Activated T-helper 1 cell treated with anti-CD3 and anti-CD28 coated beads, Interleukin-12 subunit alpha, Interleukin-12 subunit beta, Interleukin-2, Interleukin-4 antibody, amounts not matched to agents 30 ng/mL and 10 ng/mL and 1 ng/mL, durations not matched to agents 14 hours and 24 hours and 36 hours (primary cell): ENCODE results near the gene MUC5AC. TPM values are rescaled to one million over a fixed set of nuclear protein-coding genes. Genes with fewer than 3 reads are reported as not detected.

Experiments used
- DNase-seq: peaks from one replicate; pipeline ENCODE4 v3.0.0; 2021; ENCODE audit warnings: low spot score
- H3K27ac Mint-ChIP-seq: one replicate; pipeline ENCODE4 v1.8.0; 2021; ENCODE audit warnings: mild to moderate bottlenecking, mixed read lengths
- H3K27me3 Mint-ChIP-seq: one replicate; pipeline ENCODE4 v1.8.0; 2022; ENCODE audit warnings: mild to moderate bottlenecking, moderate library complexity, mixed read lengths; ENCODE audit not compliant: insufficient read depth
- H3K36me3 Mint-ChIP-seq: one replicate; pipeline ENCODE4 v1.8.0; 2021; ENCODE audit warnings: low read depth, mixed read lengths
- H3K4me1 Mint-ChIP-seq: one replicate; pipeline ENCODE4 v1.8.0; 2021; ENCODE audit warnings: low read depth, mixed read lengths
- H3K4me3 Mint-ChIP-seq: one replicate; pipeline ENCODE4 v1.8.0; 2021; ENCODE audit warnings: mild to moderate bottlenecking, moderate library complexity, mixed read lengths
- H3K9me3 Mint-ChIP-seq: one replicate; pipeline ENCODE4 v1.8.0; 2021; ENCODE audit warnings: mixed read lengths
- intact Hi-C: fragments of 100-400 bp; cut with micrococcal nuclease; formaldehyde crosslinking; loops from one replicate; pipeline ENCODE4 v1.15.1; 2024
- total RNA-seq: library from RNA; stranded (reverse); gene quantifications from 2 replicates; pipeline ENCODE4 v1.2.3, GENCODE V29; 2022

MUC5AC gene
- total RNA-seq, 1 donor from 2014 or later, result not detected

GRCh38 chr11:1197886-1198560 lies 40.3 kb downstream of the MUC5AC start:
- intact Hi-C loops, result no loop called here
- Mint-ChIP-seq H3K36me3 (no peaks in the 10 kb centered on the region), H3K4me3 (no peak overlapping the region), H3K27ac (no peak overlapping the region), H3K9me3 (no peaks in the 10 kb centered on the region), H3K4me1 (no peaks in the 10 kb centered on the region), H3K27me3 (no peaks in the 10 kb centered on the region)
- DNase-seq, result no peak

- H3K9me3 Mint-ChIP-seq, result no peaks in the 10 kb centered on the region
- no peaks in the 10 kb centered on the region for H3K27me3 Mint-ChIP-seq
- intact Hi-C loops, result no loop called here
- no peak for DNase-seq
- H3K4me1 Mint-ChIP-seq, result no peaks in the 10 kb centered on the region
- no peak overlapping the region for H3K27ac Mint-ChIP-seq
- no peaks in the 10 kb centered on the region for H3K36me3 Mint-ChIP-seq
- no peak overlapping the region for H3K4me3 Mint-ChIP-seq
Measured at GRCh38 chr11:1198561-1199240, 40.9 kb downstream of the MUC5AC start.

GRCh38 chr11:1199241-1199750 lies 41.5 kb downstream of the MUC5AC start:
- H3K27me3 Mint-ChIP-seq, result no peaks in the 10 kb centered on the region
- intact Hi-C loops, result no loop called here
- no peak overlapping the region for H3K27ac Mint-ChIP-seq
- DNase-seq, result no peak
- H3K36me3 Mint-ChIP-seq, result no peaks in the 10 kb centered on the region
- H3K4me3 Mint-ChIP-seq, result no peak overlapping the region
- no peaks in the 10 kb centered on the region for H3K4me1 Mint-ChIP-seq
- no peaks in the 10 kb centered on the region for H3K9me3 Mint-ChIP-seq

GRCh38 chr11:1199751-1200610 lies 42.2 kb downstream of the MUC5AC start:
- no peak for DNase-seq
- Mint-ChIP-seq H3K27me3 (no peaks in the 10 kb centered on the region), H3K27ac (no peak overlapping the region), H3K4me3 (no peak overlapping the region), H3K4me1 (no peaks in the 10 kb centered on the region), H3K36me3 (no peaks in the 10 kb centered on the region), H3K9me3 (no peaks in the 10 kb centered on the region)
- intact Hi-C loops, result no loop called here

- Mint-ChIP-seq H3K27ac (no peak overlapping the region), H3K4me3 (no peak overlapping the region), H3K4me1 (no peaks in the 10 kb centered on the region), H3K9me3 (no peaks in the 10 kb centered on the region), H3K27me3 (no peaks in the 10 kb centered on the region), H3K36me3 (no peaks in the 10 kb centered on the region)
- intact Hi-C loops, result no loop called here
- DNase-seq, result no peak
Measured at GRCh38 chr11:1200611-1201191, 42.9 kb downstream of the MUC5AC start.

GRCh38 chr11:1201395-1202153 lies 43.8 kb downstream of the MUC5AC start:
- Mint-ChIP-seq H3K27me3 (no peaks in the 10 kb centered on the region), H3K9me3 (no peaks in the 10 kb centered on the region)
- intact Hi-C loops, result no loop called here

GRCh38 chr11:1202154-1202775 lies 44.5 kb downstream of the MUC5AC start:
- no peaks in the 10 kb centered on the region for H3K27me3 Mint-ChIP-seq
- no peak overlapping the region for H3K27ac Mint-ChIP-seq
- H3K36me3 Mint-ChIP-seq, result no peaks in the 10 kb centered on the region
- intact Hi-C loops, result no loop called here
- no peak for DNase-seq
- H3K4me3 Mint-ChIP-seq, result no peak overlapping the region
- H3K9me3 Mint-ChIP-seq, result no peaks in the 10 kb centered on the region
- H3K4me1 Mint-ChIP-seq, result no peaks in the 10 kb centered on the region

More at GRCh38 chr11:1201395-1202153, 43.8 kb downstream of the MUC5AC start:
- DNase-seq, result no peak
- Mint-ChIP-seq H3K4me1 (no peaks in the 10 kb centered on the region), H3K4me3 (no peak overlapping the region), H3K36me3 (no peaks in the 10 kb centered on the region), H3K27ac (no peak overlapping the region)

GRCh38 chr11:1202776-1203504 lies 45.2 kb downstream of the MUC5AC start:
- intact Hi-C loops, result loop anchor here (1.0 kb wide), 2 partner anchors 312 to 371 kb away; no protein-coding TSS in a partner anchor
- H3K4me3 Mint-ChIP-seq, result no peak overlapping the region
- no peaks in the 10 kb centered on the region for H3K4me1 Mint-ChIP-seq
- no peaks in the 10 kb centered on the region for H3K36me3 Mint-ChIP-seq
- DNase-seq, result peak; percentile 49
- H3K27ac Mint-ChIP-seq, result no peak overlapping the region
- H3K27me3 Mint-ChIP-seq, result no peaks in the 10 kb centered on the region
- H3K9me3 Mint-ChIP-seq, result no peaks in the 10 kb centered on the region

GRCh38 chr11:1203505-1204271 lies 45.9 kb downstream of the MUC5AC start:
- no peak for DNase-seq
- Mint-ChIP-seq H3K27me3 (no peaks in the 10 kb centered on the region), H3K36me3 (no peaks in the 10 kb centered on the region), H3K4me1 (no peaks in the 10 kb centered on the region), H3K9me3 (no peaks in the 10 kb centered on the region), H3K4me3 (no peak overlapping the region), H3K27ac (no peak overlapping the region)
- intact Hi-C loops, result loop anchor here (1.0 kb wide), 2 partner anchors 312 to 371 kb away; no protein-coding TSS in a partner anchor

GRCh38 chr11:1204381-1205101 lies 46.8 kb downstream of the MUC5AC start:
- Mint-ChIP-seq H3K36me3 (no peaks in the 10 kb centered on the region), H3K27ac (no peak overlapping the region), H3K4me1 (no peaks in the 10 kb centered on the region), H3K9me3 (peaks cover 3% of the 10 kb centered on the region), H3K4me3 (no peak overlapping the region), H3K27me3 (no peaks in the 10 kb centered on the region)
- no peak for DNase-seq
- intact Hi-C loops, result no loop called here
